Hepatocyte (in vitro differentiated cells): Measurements from ENCODE around the gene ZSCAN21.

Experiments
- CTCF ChIP-seq: fragments of 200-600 bp; sonication (generic); IDR thresholded peaks from 2 replicates; pipeline ENCODE4 v1.5.1; 2016; ENCODE audit warnings: antibody characterized with exemption, mild to moderate bottlenecking; ENCODE audit not compliant: poor library complexity
- EZH2 ChIP-seq: fragments of 200-600 bp; sonication (generic); IDR thresholded peaks from 2 replicates; pipeline ENCODE4 v1.6.1; 2016; ENCODE audit warnings: antibody characterized with exemption, mild to moderate bottlenecking, borderline replicate concordance
- EZH2phosphoT487 ChIP-seq: fragments of 200-600 bp; sonication (generic); IDR thresholded peaks from one replicate; pipeline ENCODE4 v1.6.1; 2018; ENCODE audit warnings: antibody characterized with exemption, mild to moderate bottlenecking, low read depth, moderate library complexity; ENCODE audit not compliant: unreplicated experiment, severe bottlenecking

- TF ChIP-seq CTCF (no peak), EZH2 (no peak), EZH2phosphoT487 (no peak)
Measured at GRCh38 chr7:100082978-100083377, 33.4 kb downstream of the ZSCAN21 start.
